ENCODE results near the gene EPB41L2.

Gene EPB41L2

GRCh38 chr6:130796313-130796905, 266.6 kb downstream of the EPB41L2 start:
- no peak for DNase-seq (ENCODE audit: low spot score)

GRCh38 chr6:130794738-130795137, 268.3 kb downstream of the EPB41L2 start:
- DNase-seq (ENCODE audit: low spot score), result no peak

- DNase-seq (ENCODE audit: low spot score), result no peak
Observed at GRCh38 chr6:130794010-130794697, 268.9 kb downstream of the EPB41L2 start.
